HCT116 (cell line): ENCODE results near the gene CDK14.

ENCODE experiments used
- CBX3 ChIP-seq: IDR thresholded peaks from 2 replicates; pipeline ENCODE4 v1.6.1; 2012; ENCODE audit warnings: low read depth
- CTCF ChIP-seq, 3 experiments: fragments of 200-600 bp in 1 of 3; sonication (generic) in 1 of 3; IDR thresholded peaks in 2 of 3; conservative IDR thresholded peaks in 1 of 3; 2 replicates each; pipeline ENCODE4 v1.5.1; 2012 to 2017; ENCODE audit warnings: low read depth in 2 of 3, low read length in 2 of 3, antibody characterized with exemption in 1 of 3, borderline replicate concordance in 1 of 3, control low read depth in 1 of 3, mild to moderate bottlenecking in 1 of 3, mixed read lengths in 1 of 3, mixed run types in 1 of 3, moderate library complexity in 1 of 3; ENCODE audit not compliant: insufficient read depth in 1 of 3
- JUND ChIP-seq: IDR thresholded peaks from 2 replicates; pipeline ENCODE4 v1.6.1; 2012
- POLR2AphosphoS5 ChIP-seq: IDR thresholded peaks from 2 replicates; pipeline ENCODE4 v1.6.1; 2011; ENCODE audit warnings: mild to moderate bottlenecking, low read depth, low read length, moderate library complexity

- TF ChIP-seq CTCF (IDR thresholded peaks at IDR 0.05 in 2 of 3, conservative IDR thresholded peaks at IDR 0.05 in 1 of 3; ENCODE audit: borderline replicate concordance in 1 of 3, insufficient read depth in 1 of 3, low read depth in 2 of 3, low read length in 2 of 3) = no peak
- no peak for TF ChIP-seq POLR2AphosphoS5
- no peak for TF ChIP-seq CBX3
- no peak for TF ChIP-seq JUND
These were observed 59.4 kb downstream of the CDK14 start for GRCh38 chr7:90655566-90655965.
